GM19351 (cell line): Measurements from ENCODE around the gene CADM2.

Source experiments
- ATAC-seq: cut with Tn5 transposase; IDR thresholded peaks from one replicate; pipeline ENCODE4 v1.9.1; 2021; ENCODE audit warnings: mild to moderate bottlenecking, moderate library complexity; ENCODE audit not compliant: unreplicated experiment

CADM2 gene

DNA sequence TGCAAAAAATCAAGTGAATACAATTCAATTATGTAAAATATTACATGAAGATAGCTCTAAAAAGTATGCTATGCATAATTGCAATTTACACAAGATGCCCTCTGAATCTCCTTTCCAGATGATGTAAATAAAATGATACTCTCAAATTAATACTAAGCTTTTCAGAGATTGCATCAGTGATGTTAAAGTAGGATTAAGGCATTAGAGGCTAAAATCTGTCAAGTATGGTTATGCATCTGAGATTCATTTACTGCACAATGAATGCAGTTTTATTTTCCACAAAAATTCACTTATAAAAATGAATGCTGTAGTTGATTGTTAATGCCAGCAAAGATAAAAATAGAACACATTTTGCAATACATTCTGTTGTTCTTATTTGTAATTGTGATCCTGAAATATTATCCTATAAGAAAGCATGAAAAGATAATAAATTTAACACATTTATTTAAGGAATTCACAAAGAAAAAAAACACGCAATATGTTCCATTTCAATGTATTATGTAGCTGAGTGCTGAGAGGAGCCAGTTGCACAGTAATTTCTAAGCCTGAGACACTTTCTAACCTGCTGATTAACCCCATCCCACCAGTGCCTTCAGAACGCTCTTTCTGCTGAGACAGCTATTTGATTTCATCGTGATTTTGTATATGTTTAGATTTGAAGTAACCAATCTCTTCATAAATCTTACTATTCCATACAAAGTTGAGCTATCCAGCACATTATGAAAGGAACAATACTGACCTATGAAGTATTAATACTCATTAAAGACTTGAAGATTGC, 224.4 kb downstream of the CADM2 start:
- no peak for ATAC-seq

DNA sequence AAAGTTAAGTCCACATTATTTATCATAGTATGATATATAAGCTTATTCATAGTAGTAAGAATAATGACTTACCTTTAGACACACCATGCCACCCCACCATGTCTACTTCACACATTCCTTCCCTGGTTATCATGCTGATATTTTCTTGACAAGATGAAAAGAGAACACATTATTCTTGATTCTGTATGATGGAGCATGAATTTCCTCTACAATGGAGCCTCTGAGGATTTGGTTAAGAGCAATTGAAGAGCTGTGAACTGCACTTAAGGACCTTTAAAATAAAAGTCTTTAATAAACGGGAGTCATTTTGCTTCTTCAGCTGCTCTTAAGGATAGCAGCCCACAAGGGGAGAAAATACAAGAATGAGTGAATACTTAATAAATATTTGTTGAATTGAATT, 226.7 kb downstream of the CADM2 start:
- ATAC-seq, result no peak

DNA sequence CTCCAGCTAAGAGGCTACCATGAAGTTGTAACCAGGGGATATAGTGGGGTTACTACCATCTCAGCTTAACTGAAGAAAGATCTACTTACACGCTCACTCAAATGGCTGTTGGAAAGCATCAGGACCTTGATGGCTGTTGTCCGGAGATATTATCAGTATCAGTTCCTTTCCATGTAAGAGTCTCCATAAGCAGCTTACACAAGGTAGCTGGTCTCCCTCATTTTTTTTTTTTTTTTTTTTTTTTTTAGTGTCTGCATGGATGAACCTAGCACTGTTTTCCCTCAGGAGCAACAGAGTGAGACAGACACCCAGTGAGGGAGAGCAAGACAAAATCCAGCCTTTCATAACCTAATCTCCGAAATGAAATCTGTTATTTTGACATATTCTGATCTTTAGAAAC, 230.9 kb downstream of the CADM2 start:
- ATAC-seq, result no peak

DNA sequence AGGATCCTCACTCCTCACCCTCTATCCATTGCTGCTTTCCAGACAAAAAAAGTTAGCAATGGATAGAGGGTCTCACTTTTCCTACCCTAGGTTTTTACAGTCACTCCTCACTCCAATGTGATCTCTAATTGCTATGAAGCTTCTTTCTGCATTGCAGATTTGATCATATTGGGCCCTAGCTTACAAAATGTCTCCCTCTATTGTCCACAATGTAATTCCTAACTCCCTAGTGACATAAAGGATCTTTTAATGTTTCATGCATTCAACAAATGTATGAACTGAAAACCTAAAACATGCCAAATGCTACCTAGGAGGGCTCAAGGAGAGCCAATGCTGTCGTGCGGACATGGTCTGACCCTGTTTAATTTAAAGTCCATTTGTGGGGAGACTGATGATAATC, 234.8 kb downstream of the CADM2 start:
- no peak for ATAC-seq

DNA sequence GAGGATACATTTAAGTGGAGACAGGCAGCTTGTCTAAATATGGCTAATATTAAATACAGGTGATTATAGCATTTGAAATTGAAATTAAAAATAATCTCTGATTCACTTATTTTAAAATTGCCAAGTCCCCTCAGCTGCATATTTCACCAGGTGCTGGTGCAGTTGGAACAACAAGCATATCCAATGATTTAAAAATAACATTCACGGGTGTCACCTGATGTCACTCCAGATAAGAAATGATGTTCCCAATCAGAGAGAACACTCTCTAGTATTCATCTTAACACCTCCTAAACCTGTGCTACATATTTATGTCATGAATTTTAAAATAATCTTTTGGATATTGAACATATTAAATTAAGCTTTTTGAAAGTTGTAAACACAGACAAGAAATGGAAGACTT, 249.9 kb downstream of the CADM2 start:
- ATAC-seq, result no peak

DNA sequence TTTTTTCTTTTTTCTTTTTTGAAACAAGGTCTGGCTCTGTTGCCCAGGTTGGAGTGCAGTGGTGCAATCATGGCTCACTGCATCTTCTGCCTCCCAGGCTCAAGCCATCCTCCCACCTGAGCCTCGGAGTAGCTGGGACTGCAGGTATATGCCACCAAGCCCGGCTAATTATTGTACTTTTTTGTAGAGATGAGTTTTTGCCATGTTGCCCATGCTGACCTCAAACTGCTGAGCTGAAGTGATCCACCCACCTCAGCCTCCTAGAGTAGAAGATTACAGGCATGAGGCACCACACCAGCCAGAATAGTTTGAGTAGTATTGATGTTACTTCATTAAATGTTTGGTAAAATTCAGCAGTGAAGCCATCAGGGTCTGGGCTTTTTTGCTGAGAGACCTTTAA, 251.8 kb downstream of the CADM2 start:
- no peak for ATAC-seq

DNA sequence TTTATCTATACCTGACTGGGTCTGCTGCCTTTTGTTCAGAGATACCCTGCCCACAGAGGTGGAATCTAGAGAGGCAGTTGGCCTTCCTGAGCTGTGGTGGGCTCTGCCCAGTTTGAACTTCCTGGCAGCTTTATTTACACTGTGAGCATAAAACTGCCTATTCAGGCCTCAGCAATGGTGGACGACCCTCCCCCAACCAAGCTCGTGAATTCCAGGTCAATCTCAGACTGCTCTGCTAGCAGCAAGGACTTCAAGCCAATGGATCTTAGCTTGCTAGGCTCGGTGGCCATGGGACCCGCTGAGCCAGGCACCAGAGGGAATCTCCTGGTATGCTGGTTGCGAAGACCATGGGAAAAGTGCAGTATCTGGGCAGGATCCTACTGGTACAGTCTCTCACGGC, 270.2 kb downstream of the CADM2 start:
- ATAC-seq, result no peak

DNA sequence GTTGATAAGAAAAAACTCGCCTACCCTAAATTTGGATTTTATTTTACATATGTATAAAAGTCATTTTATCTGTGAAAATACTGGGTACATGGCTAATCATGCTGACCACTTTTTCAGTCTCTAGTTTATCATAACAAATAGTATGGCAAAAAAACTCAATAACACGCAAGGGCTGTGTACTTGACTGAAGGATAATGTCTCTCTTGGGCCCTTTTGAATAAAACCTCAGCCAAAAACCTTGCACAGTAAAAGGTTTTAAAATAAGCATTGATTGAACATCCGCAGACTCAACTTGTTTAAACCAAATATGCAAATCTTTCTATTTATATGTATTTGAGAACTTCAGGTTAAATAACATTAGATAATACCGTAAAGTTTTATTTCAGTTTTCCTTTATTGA, 285.3 kb downstream of the CADM2 start:
- no peak for ATAC-seq

DNA sequence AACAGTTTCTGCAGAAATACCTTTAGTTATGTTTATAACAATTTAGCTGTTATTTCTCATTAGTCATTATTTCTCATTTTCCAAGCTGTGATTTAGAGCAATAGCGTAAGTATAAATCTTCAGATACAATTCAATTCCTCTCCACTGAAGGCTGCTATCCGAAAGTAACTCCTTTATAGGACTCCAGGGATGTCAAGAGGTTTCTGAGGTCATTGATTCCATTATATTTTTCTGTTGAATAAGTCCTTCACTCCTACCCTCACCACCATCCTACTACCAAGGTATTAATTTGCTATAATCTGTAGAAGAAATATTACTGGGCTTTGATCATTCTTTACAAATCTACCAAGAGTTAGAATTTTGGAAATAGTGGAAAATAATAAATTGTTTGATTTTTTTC, 285.7 kb downstream of the CADM2 start:
- no peak for ATAC-seq

DNA sequence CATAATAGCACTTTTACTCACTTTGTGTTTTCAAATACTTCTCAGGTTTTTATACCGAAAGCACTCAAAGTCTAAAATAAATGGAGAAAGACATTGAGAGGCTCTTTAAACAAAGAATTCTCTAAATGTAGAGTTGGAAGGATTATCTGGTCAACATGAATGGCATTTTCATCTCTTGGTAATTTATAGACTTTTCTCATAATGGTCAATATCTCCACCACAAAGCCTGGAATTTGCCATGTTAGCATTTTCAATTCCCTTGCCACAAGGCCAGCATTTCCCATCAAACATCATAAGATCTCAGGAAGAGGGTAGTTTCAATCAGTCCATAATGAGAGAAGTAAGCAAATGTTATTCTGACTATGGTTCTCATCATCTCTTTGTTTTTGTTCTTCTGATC, 293.0 kb downstream of the CADM2 start:
- ATAC-seq, result no peak

DNA sequence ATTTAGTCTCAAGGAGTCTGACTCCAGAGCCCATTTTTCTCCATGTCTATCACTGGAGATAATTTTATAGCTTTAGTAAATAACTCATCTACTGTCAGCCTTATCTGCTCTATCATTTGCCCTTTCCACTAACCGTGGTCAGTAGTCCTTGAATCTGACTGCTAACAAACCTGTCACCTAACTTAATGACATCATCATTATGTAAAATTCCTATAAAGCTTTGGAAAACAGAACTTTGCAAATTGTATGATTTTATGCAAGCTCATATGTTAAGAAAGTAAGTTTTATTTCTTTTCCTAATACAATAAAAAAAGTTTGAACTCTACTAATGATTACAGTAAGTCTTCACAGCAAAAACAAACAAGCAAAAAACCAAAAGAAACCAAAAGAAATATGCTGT, 293.9 kb downstream of the CADM2 start:
- no peak for ATAC-seq

DNA sequence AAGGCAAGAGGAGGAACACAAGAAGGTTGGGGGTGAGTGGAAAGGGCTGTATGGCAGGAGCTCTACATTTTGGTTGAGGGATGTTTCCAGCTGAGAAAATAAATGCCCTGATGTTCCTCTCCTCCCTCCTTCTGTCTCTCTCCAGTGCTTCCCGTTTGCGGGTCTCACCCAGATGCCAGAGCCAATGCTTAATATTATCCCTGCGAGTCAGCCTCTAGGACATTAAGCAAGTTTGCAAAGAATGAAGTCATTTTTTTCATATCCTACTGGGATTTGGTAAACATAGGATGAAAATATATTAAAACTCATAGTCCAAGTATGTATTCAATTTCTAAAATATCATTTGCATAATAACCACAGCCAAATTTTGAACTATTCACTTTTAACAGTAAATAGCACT, 295.9 kb downstream of the CADM2 start:
- ATAC-seq, result no peak

DNA sequence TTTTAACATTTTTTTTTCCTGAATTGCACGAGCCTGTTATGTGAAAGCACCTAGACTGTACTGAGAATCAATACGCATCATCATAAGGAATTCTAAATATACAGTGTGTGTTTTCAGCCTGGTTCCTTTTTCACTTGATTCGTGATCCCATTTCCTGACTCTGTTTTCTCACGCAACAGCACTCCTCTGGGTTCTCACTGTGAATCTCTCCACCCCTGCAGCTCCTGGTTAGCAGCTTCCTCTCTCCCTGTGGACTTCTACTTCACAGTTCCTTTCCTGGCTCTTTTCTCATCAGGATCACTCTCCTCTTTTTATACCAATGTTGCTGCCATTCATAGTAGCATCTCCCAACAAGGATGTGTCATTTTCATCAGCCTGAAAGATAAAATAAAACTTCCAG, 297.2 kb downstream of the CADM2 start:
- ATAC-seq, result no peak

DNA sequence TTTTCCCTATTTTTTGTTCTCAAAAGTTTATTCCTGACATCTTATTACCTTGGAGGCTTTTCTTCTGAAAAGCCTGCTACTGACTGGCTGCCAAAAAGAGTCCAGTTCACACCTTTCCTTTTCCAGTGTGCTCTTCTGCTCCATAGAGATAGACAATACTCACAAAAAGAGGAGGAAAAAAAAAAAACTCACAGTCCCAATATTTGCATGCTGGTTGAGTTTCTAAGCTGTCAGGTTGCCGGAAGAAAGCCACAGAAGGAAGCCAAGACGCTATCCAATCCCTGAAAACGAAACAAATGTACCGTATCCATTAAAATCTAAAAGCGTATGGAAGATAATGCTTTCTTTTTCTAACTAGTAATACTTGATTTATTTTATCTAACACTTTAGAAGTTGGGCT, 299.5 kb downstream of the CADM2 start:
- ATAC-seq, result no peak

DNA sequence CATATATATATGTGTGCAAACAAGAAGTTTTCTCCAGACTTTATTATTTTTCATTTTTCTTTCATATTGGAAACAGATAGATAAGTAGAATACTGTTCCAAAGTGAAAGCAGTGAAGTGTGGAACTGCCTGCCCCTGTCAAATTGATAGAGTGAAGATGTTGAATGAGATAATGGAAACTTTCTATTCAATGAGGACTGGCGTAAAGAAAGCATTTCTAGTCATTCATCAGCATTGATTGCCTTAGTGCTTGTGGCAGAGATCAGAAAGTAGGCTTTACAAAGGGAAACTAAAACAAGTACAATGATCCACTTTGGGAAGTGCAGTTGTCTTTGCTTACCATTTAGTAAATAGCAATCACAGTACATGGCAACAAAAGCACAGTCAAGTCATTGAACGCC, 300.0 kb downstream of the CADM2 start:
- ATAC-seq, result no peak

DNA sequence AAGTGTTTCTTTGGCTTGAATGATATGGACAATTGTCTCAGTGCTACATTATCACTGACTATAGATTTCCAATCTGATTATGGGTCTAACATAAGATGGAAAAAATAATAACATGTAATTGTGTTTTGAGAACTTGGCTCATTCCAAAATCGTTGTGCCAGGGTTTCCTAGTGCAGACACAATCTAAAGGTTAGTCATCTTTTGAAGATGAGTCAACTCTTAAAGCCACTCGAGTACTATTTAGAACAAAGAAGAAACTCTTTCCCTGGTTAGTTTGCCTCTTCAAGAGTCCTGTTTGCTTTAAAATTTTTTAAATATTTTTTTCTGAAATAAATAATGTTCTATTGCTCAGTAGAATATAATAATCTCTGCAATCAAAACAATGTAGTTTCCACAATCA, 301.0 kb downstream of the CADM2 start:
- no peak for ATAC-seq

DNA sequence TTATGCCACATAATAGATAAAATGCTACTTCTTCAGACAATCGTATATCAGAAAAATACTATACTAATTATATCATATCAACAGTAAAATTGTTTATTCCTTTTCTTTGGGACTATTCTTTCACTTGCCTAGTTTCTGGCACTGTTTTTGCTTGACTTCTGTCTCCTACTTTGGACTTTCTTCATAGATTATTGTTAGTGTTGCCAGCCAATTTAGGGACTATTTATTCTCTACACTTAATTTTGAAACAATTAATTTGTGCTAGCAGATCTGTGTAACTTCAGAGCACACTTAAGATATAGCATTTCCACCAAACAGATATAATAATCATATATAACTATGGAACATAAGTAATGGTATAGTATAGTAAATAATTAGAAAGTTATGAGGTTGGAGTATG, 305.6 kb downstream of the CADM2 start:
- no peak for ATAC-seq

DNA sequence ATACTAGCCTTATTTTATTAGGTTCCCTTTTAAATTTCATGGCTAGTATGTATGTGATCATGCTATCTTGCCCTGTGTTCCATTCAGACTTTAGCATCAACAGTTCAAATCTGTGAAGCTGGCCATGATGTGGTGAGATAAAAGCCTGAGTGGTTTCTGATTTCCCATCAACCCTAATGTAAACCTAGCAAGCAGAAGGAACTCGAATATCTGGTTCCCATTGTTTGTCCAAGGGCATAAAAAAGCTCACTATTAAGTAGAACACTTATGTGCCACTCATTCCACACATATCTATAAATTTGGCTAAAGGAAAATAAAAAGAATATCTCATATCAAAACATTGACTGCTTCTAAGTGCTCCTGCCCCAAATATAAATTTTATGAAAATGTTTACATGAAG, 311.7 kb downstream of the CADM2 start:
- no peak for ATAC-seq

DNA sequence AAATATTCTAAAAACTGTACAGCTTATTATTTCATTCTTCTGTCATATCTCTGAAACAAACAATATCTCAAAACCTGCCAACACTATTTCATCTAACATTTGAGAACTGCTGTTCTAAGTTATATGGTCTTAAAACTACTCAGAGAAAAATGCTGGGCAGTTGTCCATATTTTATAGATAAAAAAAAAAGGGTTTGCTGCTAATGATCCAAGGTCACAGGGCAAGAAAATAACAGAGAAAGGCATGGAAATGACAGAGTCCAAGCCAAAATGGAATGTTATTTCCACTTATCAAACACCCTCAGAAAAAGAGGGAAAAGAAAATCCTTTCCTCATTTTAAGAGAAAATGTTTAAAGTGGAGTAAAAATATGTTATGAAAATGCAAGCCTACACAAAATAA, 313.1 kb downstream of the CADM2 start:
- no peak for ATAC-seq

DNA sequence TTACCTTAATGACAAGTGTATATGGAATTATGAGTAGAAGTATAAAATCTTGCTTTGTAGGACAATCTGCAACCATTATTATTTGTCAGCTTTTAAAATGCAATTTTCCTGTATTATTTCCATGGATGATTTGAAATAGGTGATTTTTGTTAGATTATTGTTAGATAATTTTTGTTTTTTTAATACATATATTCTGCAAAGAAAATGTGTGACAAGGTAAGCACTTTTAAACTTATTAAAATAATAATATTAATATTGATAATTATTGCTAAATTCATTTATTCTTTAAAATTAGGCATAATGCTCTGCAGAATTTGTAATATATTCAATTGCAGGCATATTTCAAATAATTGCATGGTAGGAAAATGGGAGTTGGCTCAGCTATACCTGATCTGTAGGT, 329.5 kb downstream of the CADM2 start:
- no peak for ATAC-seq

DNA sequence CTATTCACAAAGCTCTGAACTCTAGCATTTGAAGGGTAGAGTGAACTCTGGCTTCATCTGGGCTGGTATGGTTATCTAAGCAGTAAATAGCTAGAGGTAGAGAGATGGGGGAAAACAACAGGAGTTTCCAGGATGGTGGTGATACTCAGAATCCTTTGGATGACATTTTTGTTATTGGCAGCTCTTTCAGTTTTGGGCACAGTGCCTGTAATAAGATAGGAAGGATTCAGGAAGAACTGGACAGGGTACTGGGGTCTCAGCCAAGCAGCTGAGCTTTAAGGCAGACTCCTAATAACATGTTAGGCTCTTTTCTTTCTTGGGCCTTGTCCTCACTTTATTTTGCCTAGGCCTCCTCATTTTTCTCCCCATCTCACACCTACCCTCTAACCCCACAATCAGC, 338.5 kb downstream of the CADM2 start:
- no peak for ATAC-seq

DNA sequence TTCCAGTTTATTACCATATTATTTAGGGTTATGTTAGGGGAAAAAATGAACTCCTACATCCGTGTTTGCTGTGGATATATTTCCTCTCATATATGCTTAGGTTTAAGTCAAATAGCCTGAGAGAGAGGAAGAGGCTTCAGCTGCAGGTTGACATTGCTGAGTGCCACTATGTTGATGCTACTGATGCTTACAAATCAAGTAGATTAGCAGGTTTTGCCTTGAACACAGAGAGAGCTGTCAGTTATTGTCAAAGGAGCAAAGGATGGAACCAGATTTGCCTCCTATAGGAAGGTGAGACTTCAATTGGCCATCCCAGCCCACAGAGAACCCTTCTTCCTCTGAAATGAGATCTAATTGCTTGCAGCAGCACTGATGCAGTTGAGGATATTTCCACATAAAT, 339.2 kb downstream of the CADM2 start:
- ATAC-seq, result no peak

DNA sequence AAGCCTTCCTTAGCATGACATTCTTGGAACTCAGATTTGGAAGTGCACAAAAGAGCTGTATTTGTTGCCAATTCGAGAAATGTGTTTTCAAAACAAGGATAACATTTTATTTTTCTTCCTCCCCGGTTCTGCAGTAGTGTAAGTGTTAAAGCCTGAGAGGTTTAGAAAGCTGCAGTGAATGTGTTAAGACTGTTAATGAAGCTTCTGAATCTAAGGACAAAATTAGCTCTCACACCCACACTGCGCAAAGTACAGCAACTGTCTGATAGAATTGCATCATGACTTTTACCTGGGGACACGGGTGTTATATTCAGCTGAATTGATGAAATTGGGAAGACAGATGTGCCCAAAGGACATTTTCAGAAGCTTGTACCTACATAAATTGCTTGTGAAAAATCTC, 344.4 kb downstream of the CADM2 start:
- ATAC-seq, result no peak
